K562 (cell line): ENCODE data around the gene RNF151. TPM values are rescaled to one million over a fixed set of nuclear protein-coding genes. Genes with fewer than 3 reads are reported as not detected.
A peak's percentile ranks its signal among the peaks of the same experiment; 100 is the strongest.

Source experiments
- ATF7 ChIP-seq: fragments of 450-650 bp; IDR thresholded peaks from 2 replicates; pipeline ENCODE4 v1.7.1; 2014; ENCODE audit warnings: mild to moderate bottlenecking, moderate library complexity
- CAMTA2 ChIP-seq: fragments of 250-450 bp; sonication (Bioruptor Pico); conservative IDR thresholded peaks from 2 replicates; pipeline ENCODE4 v1.5.1; 2022
- CBFA2T2 ChIP-seq: fragments of 450-650 bp; conservative IDR thresholded peaks from 2 replicates; pipeline ENCODE4 v1.6.1; 2017; ENCODE audit warnings: mild to moderate bottlenecking
- CHCHD3 ChIP-seq: fragments of 250-450 bp; sonication (Bioruptor Pico); IDR thresholded peaks from 2 replicates; pipeline ENCODE4 v2.1.2; 2022; ENCODE audit warnings: mild to moderate bottlenecking
- ESRRB ChIP-seq: fragments of 250-450 bp; sonication (Bioruptor Pico); IDR thresholded peaks from 2 replicates; pipeline ENCODE4 v1.5.0; 2020; ENCODE audit warnings: mild to moderate bottlenecking, moderate library complexity, borderline replicate concordance
- EWSR1 ChIP-seq: fragments of 450-650 bp; IDR thresholded peaks from 2 replicates; pipeline ENCODE4 v1.6.1; 2018; ENCODE audit warnings: borderline replicate concordance, mild to moderate bottlenecking, low read depth, moderate library complexity; ENCODE audit not compliant: partially characterized antibody
- MAFF ChIP-seq: IDR thresholded peaks from 2 replicates; pipeline ENCODE4 v1.6.1; 2012; ENCODE audit warnings: low read length, improper control_type of control experiment
- NELFE ChIP-seq: IDR thresholded peaks from 2 replicates; pipeline ENCODE4 v1.6.1; 2011; ENCODE audit warnings: mild to moderate bottlenecking; ENCODE audit not compliant: insufficient read depth, insufficient read length
- NFRKB ChIP-seq: fragments of 450-650 bp; IDR thresholded peaks from 2 replicates; pipeline ENCODE4 v1.6.1; 2016; ENCODE audit warnings: low read depth
- NR2C1 ChIP-seq, 2 experiments: fragments of 450-650 bp; IDR thresholded peaks; 2 replicates each; pipeline ENCODE4 v1.6.1; 2017; ENCODE audit warnings: mild to moderate bottlenecking in 2 of 2, antibody characterized with exemption in 1 of 2, inconsistent platforms in 1 of 2, missing compliant biosample characterization in 1 of 2, missing genetic modification characterization in 1 of 2
- RHOXF2B ChIP-seq: fragments of 250-450 bp; sonication (Bioruptor Pico); conservative IDR thresholded peaks from 2 replicates; pipeline ENCODE4 v1.5.1; 2021
- TARDBP ChIP-seq: fragments of 450-650 bp; IDR thresholded peaks from 2 replicates; pipeline ENCODE4 v1.6.1; 2016
- ZNF224 ChIP-seq: sonication (generic); formaldehyde crosslinking; IDR thresholded peaks from 2 replicates; pipeline ENCODE4 v1.8.0; 2022; ENCODE audit warnings: mild to moderate bottlenecking, missing genetic modification reagents
- polyA plus RNA-seq, 8 experiments: library from polyadenylated mRNA; depleted of rRNA in 4 of 8; stranded (reverse) in 5 of 8; unstranded in 3 of 8; fragments of >200 nt; fragmentation: Nextera tagmentation in 2 of 8; fragmentation: Illumina TruSeq in 1 of 8; extraction: Ambion mirVana in 2 of 8; extraction: Trizol in 1 of 8; gene quantifications; 2 replicates each; pipeline versions ENCODE4 v1.2.1 to v1.2.3, GENCODE V29; 2011 to 2014; ENCODE audit warnings: inconsistent platforms in 1 of 8, missing spikeins in 1 of 8
- total RNA-seq, 7 experiments: library from RNA; depleted of rRNA in 6 of 7; stranded (reverse); fragments of >200 nt in 6 of 7; fragmentation: Illumina TruSeq in 2 of 7; extraction: Trizol in 2 of 7; gene quantifications; 2 replicates each; pipeline versions ENCODE4 v1.2.1 to v1.2.3, GENCODE V29; 2011 to 2021; ENCODE audit warnings: low replicate concordance in 1 of 7
- TF ChIP-seq, protein P1 (sequence below): fragments of 200-800 bp; sonication (Bioruptor generic); IDR thresholded peaks from 2 replicates; pipeline ENCODE4 v1.6.1; 2016; ENCODE audit warnings: missing genetic modification characterization, missing compliant biosample characterization
- TF ChIP-seq, protein P2 (sequence below), 2 experiments: fragments of 450-650 bp in 1 of 2; IDR thresholded peaks; 2 replicates each; pipeline ENCODE4 v1.6.1; 2011 to 2017; ENCODE audit warnings: low read depth in 2 of 2, antibody characterized with exemption in 1 of 2, borderline replicate concordance in 1 of 2, low read length in 1 of 2, mild to moderate bottlenecking in 1 of 2, mixed read lengths in 1 of 2; ENCODE audit not compliant: control insufficient read depth in 1 of 2
- TF ChIP-seq, protein P3 (sequence below): fragments of 250-450 bp; sonication (Bioruptor Pico); IDR thresholded peaks from 2 replicates; pipeline ENCODE4 v1.8.0; 2021; ENCODE audit warnings: mild to moderate bottlenecking, moderate library complexity
- TF ChIP-seq, protein P4 (sequence below): sonication (generic); formaldehyde crosslinking; IDR thresholded peaks from 2 replicates; pipeline ENCODE4 v1.8.1; 2023; ENCODE audit warnings: mild to moderate bottlenecking, missing genetic modification reagents

The RNF151 gene
- total and polyA plus RNA-seq, 9 of the 15 experiments (the other 6 are each of a cell fraction or from before 2014, with no cell fraction given), result not detected

DNA sequence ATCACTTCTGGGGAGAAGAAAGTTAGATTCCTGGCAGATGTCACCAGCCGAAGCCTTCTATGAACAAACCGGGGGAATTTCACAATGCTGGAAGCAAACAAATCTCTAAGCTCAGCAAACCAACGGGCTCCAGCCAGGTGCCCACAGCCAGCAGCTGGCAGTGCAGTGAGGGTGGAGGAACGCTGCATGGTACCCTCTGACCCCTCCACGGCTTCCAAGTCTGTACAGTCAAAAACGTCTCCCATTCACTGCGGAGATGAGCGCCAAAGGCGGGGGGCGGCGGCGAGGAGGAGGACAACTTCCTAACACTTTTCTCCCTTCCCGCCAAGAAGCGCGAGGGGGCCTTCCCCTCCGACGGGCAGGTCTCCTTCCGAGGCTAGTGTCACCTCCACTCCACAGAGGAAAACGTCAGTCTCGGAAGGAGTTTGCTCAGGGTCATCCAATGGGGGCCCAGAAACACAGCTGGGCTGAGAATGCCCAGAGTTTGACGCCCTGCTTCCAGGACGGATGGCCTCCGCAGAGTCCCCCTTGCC lies 42.0 kb downstream of the RNF151 start (continued):
- TF ChIP-seq, protein P1, sequence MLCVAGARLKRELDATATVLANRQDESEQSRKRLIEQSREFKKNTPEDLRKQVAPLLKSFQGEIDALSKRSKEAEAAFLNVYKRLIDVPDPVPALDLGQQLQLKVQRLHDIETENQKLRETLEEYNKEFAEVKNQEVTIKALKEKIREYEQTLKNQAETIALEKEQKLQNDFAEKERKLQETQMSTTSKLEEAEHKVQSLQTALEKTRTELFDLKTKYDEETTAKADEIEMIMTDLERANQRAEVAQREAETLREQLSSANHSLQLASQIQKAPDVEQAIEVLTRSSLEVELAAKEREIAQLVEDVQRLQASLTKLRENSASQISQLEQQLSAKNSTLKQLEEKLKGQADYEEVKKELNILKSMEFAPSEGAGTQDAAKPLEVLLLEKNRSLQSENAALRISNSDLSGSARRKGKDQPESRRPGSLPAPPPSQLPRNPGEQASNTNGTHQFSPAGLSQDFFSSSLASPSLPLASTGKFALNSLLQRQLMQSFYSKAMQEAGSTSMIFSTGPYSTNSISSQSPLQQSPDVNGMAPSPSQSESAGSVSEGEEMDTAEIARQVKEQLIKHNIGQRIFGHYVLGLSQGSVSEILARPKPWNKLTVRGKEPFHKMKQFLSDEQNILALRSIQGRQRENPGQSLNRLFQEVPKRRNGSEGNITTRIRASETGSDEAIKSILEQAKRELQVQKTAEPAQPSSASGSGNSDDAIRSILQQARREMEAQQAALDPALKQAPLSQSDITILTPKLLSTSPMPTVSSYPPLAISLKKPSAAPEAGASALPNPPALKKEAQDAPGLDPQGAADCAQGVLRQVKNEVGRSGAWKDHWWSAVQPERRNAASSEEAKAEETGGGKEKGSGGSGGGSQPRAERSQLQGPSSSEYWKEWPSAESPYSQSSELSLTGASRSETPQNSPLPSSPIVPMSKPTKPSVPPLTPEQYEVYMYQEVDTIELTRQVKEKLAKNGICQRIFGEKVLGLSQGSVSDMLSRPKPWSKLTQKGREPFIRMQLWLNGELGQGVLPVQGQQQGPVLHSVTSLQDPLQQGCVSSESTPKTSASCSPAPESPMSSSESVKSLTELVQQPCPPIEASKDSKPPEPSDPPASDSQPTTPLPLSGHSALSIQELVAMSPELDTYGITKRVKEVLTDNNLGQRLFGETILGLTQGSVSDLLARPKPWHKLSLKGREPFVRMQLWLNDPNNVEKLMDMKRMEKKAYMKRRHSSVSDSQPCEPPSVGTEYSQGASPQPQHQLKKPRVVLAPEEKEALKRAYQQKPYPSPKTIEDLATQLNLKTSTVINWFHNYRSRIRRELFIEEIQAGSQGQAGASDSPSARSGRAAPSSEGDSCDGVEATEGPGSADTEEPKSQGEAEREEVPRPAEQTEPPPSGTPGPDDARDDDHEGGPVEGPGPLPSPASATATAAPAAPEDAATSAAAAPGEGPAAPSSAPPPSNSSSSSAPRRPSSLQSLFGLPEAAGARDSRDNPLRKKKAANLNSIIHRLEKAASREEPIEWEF (CRISPR knock-in tag), result no peak
- TF ChIP-seq ESRRB (CRISPR knock-in tag) (no peak), CAMTA2 (CRISPR knock-in tag) (no peak), CBFA2T2 (no peak), RHOXF2B (CRISPR knock-in tag) (no peak), CHCHD3 (no peak), ATF7 (no peak), NR2C1 (IDR thresholded peaks at IDR 0.05) (no peak), NR2C1 (tag; IDR thresholded peaks at IDR 0.05) (peak; percentile 23), ZNF224 (peak; percentile 19; the same call in 1 of the 2 replicates), EWSR1 (no peak), NFRKB (no peak), MAFF (no peak), TARDBP (no peak), NELFE (no peak)
- TF ChIP-seq, protein P2, sequence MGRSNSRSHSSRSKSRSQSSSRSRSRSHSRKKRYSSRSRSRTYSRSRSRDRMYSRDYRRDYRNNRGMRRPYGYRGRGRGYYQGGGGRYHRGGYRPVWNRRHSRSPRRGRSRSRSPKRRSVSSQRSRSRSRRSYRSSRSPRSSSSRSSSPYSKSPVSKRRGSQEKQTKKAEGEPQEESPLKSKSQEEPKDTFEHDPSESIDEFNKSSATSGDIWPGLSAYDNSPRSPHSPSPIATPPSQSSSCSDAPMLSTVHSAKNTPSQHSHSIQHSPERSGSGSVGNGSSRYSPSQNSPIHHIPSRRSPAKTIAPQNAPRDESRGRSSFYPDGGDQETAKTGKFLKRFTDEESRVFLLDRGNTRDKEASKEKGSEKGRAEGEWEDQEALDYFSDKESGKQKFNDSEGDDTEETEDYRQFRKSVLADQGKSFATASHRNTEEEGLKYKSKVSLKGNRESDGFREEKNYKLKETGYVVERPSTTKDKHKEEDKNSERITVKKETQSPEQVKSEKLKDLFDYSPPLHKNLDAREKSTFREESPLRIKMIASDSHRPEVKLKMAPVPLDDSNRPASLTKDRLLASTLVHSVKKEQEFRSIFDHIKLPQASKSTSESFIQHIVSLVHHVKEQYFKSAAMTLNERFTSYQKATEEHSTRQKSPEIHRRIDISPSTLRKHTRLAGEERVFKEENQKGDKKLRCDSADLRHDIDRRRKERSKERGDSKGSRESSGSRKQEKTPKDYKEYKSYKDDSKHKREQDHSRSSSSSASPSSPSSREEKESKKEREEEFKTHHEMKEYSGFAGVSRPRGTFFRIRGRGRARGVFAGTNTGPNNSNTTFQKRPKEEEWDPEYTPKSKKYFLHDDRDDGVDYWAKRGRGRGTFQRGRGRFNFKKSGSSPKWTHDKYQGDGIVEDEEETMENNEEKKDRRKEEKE (IDR thresholded peaks at IDR 0.05; ENCODE audit: borderline replicate concordance in 1 of 2, control insufficient read depth in 1 of 2, low read depth in 2 of 2, low read length in 1 of 2), result no peak
- TF ChIP-seq, protein P3, sequence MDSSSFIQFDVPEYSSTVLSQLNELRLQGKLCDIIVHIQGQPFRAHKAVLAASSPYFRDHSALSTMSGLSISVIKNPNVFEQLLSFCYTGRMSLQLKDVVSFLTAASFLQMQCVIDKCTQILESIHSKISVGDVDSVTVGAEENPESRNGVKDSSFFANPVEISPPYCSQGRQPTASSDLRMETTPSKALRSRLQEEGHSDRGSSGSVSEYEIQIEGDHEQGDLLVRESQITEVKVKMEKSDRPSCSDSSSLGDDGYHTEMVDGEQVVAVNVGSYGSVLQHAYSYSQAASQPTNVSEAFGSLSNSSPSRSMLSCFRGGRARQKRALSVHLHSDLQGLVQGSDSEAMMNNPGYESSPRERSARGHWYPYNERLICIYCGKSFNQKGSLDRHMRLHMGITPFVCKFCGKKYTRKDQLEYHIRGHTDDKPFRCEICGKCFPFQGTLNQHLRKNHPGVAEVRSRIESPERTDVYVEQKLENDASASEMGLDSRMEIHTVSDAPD (CRISPR knock-in tag), result no peak
- TF ChIP-seq, protein P4, sequence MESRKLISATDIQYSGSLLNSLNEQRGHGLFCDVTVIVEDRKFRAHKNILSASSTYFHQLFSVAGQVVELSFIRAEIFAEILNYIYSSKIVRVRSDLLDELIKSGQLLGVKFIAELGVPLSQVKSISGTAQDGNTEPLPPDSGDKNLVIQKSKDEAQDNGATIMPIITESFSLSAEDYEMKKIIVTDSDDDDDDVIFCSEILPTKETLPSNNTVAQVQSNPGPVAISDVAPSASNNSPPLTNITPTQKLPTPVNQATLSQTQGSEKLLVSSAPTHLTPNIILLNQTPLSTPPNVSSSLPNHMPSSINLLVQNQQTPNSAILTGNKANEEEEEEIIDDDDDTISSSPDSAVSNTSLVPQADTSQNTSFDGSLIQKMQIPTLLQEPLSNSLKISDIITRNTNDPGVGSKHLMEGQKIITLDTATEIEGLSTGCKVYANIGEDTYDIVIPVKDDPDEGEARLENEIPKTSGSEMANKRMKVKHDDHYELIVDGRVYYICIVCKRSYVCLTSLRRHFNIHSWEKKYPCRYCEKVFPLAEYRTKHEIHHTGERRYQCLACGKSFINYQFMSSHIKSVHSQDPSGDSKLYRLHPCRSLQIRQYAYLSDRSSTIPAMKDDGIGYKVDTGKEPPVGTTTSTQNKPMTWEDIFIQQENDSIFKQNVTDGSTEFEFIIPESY, result 0 out of 2 replicates have a peak, but pooled peaks have one; percentile 10
